C4-2B (cell line): ENCODE measurements around the gene DPM1.

ENCODE experiments used
- CTCF ChIP-seq: fragments of 450-650 bp; conservative IDR thresholded peaks from 2 replicates; pipeline ENCODE4 v1.5.1; 2017; ENCODE audit warnings: mild to moderate bottlenecking
- ZFX ChIP-seq: fragments of 450-650 bp; IDR thresholded peaks from 2 replicates; pipeline ENCODE4 v1.6.1; 2017

GRCh38 chr20:50929299-50930138 lies 28.8 kb downstream of the DPM1 start:
- peak; percentile 97 for TF ChIP-seq CTCF
- TF ChIP-seq ZFX, result no peak
